Measurements from ENCODE around the gene SLC12A5.

Gene SLC12A5

GRCh38 chr20:46056027-46056833, 27.2 kb downstream of the SLC12A5 start:
- no peak for DNase-seq (ENCODE audit: low read depth in 2 of 2)

GRCh38 chr20:46056970-46057855, 28.2 kb downstream of the SLC12A5 start:
- no peak for DNase-seq (ENCODE audit: low read depth in 2 of 2)

GRCh38 chr20:46057856-46058598, 29.0 kb downstream of the SLC12A5 start:
- no peak for DNase-seq (ENCODE audit: low read depth in 2 of 2)

- DNase-seq (ENCODE audit: low read depth in 2 of 2): no peak
Observed at GRCh38 chr20:46058599-46059281, 29.7 kb downstream of the SLC12A5 start.

GRCh38 chr20:46060301-46060881, 31.4 kb downstream of the SLC12A5 start:
- no peak for DNase-seq (ENCODE audit: low read depth in 2 of 2)

- DNase-seq (ENCODE audit: low read depth in 2 of 2): no peak
Observed at GRCh38 chr20:46060975-46061374, 32.0 kb downstream of the SLC12A5 start.

- no peak for DNase-seq (ENCODE audit: low read depth in 2 of 2)
Observed at GRCh38 chr20:46062151-46062550, 33.1 kb downstream of the SLC12A5 start.

- no peak for DNase-seq (ENCODE audit: low read depth in 2 of 2)
Observed at GRCh38 chr20:46062621-46063020, 33.6 kb downstream of the SLC12A5 start.

GRCh38 chr20:46063151-46063550, 34.1 kb downstream of the SLC12A5 start:
- DNase-seq (ENCODE audit: low read depth in 2 of 2): no peak

GRCh38 chr20:46063652-46064054, 34.6 kb downstream of the SLC12A5 start:
- DNase-seq (ENCODE audit: low read depth in 2 of 2): no peak

GRCh38 chr20:46065006-46065405, 36.0 kb downstream of the SLC12A5 start:
- DNase-seq (ENCODE audit: low read depth in 2 of 2): no peak

GRCh38 chr20:46065691-46066090, 36.7 kb downstream of the SLC12A5 start:
- no peak for DNase-seq (ENCODE audit: low read depth in 2 of 2)

- DNase-seq (ENCODE audit: low read depth in 2 of 2): no peak
Observed at GRCh38 chr20:46070215-46070900, 41.3 kb downstream of the SLC12A5 start.

- no peak for DNase-seq (ENCODE audit: low read depth in 2 of 2)
Observed at GRCh38 chr20:46071573-46071972, 42.6 kb downstream of the SLC12A5 start.

GRCh38 chr20:46073024-46073423, 44.0 kb downstream of the SLC12A5 start:
- no peak for DNase-seq (ENCODE audit: low read depth in 2 of 2)

GRCh38 chr20:46073443-46073842, 44.4 kb downstream of the SLC12A5 start:
- no peak for DNase-seq (ENCODE audit: low read depth in 2 of 2)

GRCh38 chr20:46074006-46074405, 45.0 kb downstream of the SLC12A5 start:
- DNase-seq (ENCODE audit: low read depth in 2 of 2): no peak

- DNase-seq (ENCODE audit: low read depth in 2 of 2): no peak
Observed at GRCh38 chr20:46076806-46077205, 47.8 kb downstream of the SLC12A5 start.

GRCh38 chr20:46077642-46078305, 48.8 kb downstream of the SLC12A5 start:
- DNase-seq (ENCODE audit: low read depth in 2 of 2): no peak

GRCh38 chr20:46078954-46079353, 49.9 kb downstream of the SLC12A5 start:
- DNase-seq (ENCODE audit: low read depth in 2 of 2): no peak
